MG63 (cell line): Measurements from ENCODE around the gene POT1. TPM values are rescaled to one million over a fixed set of nuclear protein-coding genes. Genes with fewer than 3 reads are reported as not detected.

Experiments used
- DNase-seq: peaks from one replicate; pipeline ENCODE4 v3.0.0-alpha.2; 2020
- H3K27me3 ChIP-seq: fragments of 250-450 bp; sonication (Bioruptor Pico); 2 replicates; pipeline ENCODE4 v1.5.1; 2020; ENCODE audit warnings: mild to moderate bottlenecking, moderate library complexity
- H3K36me3 ChIP-seq: fragments of 250-450 bp; sonication (Bioruptor Pico); 2 replicates; pipeline ENCODE4 v1.5.1; 2020; ENCODE audit warnings: mild to moderate bottlenecking, moderate library complexity
- H3K4me3 ChIP-seq: fragments of 250-450 bp; sonication (Bioruptor Pico); 2 replicates; pipeline ENCODE4 v1.5.1; 2020; ENCODE audit warnings: mild to moderate bottlenecking, moderate library complexity
- H3K9me3 ChIP-seq: fragments of 250-450 bp; sonication (Bioruptor Pico); 2 replicates; pipeline ENCODE4 v1.5.1; 2020; ENCODE audit warnings: mild to moderate bottlenecking, moderate library complexity
- total RNA-seq: library from RNA; depleted of rRNA; stranded (reverse); fragments of >200 nt; shearing (Covaris generic); gene quantifications from 2 replicates; pipeline ENCODE4 v1.2.3, GENCODE V29; 2014; ENCODE audit warnings: low replicate concordance

Gene POT1
- total RNA-seq, 1 experiment from 2014 or later = 10.5 TPM

DNA sequence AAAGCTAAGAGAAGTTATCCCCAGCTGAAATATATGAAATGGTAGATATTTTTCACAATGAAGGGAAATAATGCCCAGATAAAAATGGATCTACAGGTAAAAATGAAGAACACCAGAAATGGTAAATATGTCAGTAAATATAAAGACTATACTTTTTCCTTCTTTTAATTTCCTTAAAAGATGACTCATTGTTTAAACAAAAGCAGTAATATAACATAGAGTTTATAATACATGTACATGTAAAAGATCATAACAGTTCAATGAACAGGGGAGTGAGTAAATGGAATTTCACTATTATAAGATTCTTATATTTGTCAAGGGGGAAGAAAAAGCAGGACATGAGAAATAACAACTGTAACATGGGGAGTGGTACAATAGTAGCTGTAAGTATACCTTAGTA, 7.4 kb downstream of the POT1 start:
- H3K36me3 ChIP-seq = no peaks in the 10 kb centered on the region; the same call in none of the 2 replicates
- no peak overlapping the region for H3K4me3 ChIP-seq
- no peaks in the 10 kb centered on the region for H3K9me3 ChIP-seq
- no peak for DNase-seq
- H3K27me3 ChIP-seq = no peaks in the 10 kb centered on the region

DNA sequence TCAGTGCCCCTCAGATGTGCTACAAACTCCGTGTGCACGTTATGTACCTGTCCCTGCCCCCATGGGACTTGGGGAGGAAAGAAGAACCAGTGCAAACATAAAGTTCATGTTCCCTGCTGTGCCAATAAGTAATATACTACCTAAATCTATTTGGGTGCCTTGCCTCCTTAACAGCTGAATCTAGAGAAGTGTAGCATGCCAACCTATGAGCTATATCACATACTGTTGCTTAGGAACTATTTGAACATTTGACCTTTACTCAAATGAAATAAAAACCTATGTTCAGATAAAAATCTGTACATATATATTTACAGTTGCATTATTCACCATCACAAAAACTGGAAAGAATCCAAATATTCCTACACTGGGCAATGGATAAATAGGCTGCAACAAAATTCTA, 9.8 kb downstream of the POT1 start:
- DNase-seq = no peak
- Histone ChIP-seq H3K4me3 (no peak overlapping the region), H3K9me3 (no peaks in the 10 kb centered on the region), H3K36me3 (no peaks in the 10 kb centered on the region; the same call in 1 of the 2 replicates), H3K27me3 (no peaks in the 10 kb centered on the region)

DNA sequence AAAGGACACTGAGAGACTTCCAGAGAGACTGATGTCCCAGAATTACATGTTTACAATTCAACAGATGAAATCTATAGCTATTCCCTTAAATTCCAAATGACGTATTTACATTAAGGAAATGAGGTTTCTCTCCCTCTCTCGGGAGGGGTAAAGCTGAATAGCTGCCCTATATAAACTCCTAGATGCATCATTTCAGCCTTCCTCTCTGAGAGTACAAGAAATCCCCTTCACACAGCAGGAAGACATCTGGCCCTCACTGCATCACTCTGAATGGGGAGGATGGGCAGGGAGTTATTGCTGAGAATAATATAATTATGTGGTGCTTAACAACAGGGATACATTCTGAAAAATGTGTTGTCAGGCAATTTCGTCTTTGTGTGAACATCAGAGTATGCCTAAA, 11.0 kb downstream of the POT1 start:
- no peak for DNase-seq
- H3K27me3 ChIP-seq = no peaks in the 10 kb centered on the region
- no peaks in the 10 kb centered on the region; the same call in 1 of the 2 replicates for H3K36me3 ChIP-seq

DNA sequence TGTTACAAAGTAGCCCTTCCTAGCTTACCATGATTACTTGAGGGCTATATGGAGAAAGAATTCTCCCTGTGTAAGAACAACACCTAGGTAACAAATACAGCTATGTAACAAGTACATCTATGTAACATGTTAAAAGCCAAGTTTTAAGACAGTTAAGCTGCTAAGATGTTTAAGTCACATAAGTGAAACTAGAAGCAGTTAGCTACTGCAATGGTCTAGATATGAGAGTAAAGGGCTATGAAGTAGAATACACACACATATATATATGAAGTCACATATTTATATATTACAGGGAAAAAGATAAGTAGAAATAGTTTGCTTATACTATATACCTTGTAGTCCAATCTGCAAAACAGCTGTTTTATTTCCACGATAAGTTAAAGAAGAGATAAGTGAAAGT, 14.4 kb downstream of the POT1 start:
- Histone ChIP-seq H3K27me3 (no peaks in the 10 kb centered on the region), H3K4me3 (no peak overlapping the region), H3K36me3 (no peaks in the 10 kb centered on the region; the same call in 1 of the 2 replicates), H3K9me3 (no peaks in the 10 kb centered on the region)
- no peak for DNase-seq

More for the DNA sequence above, 11.0 kb downstream of the POT1 start:
- H3K9me3 ChIP-seq = no peaks in the 10 kb centered on the region
- no peak overlapping the region for H3K4me3 ChIP-seq

DNA sequence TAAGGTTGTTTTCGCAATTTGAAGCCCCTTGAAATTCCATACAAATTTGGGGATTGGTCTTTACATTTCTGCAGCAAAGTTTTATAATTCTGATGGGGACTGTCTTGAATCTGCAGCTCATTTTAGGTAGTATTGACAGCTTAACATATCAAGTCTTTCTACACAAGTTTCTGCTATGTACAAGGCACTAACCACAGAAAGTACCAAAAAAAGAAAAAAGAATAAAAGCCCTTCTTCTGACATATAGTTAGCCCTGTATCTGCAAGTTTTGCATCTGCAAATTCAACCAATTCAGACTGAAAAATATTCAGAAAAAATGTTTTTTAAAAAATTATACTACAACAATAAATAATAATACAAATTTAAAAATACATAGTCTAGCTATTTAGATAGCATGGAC, 15.3 kb downstream of the POT1 start:
- no peak for DNase-seq
- H3K27me3 ChIP-seq = no peaks in the 10 kb centered on the region
- no peaks in the 10 kb centered on the region for H3K9me3 ChIP-seq
- no peak overlapping the region for H3K4me3 ChIP-seq
- H3K36me3 ChIP-seq = no peaks in the 10 kb centered on the region; the same call in 1 of the 2 replicates

DNA sequence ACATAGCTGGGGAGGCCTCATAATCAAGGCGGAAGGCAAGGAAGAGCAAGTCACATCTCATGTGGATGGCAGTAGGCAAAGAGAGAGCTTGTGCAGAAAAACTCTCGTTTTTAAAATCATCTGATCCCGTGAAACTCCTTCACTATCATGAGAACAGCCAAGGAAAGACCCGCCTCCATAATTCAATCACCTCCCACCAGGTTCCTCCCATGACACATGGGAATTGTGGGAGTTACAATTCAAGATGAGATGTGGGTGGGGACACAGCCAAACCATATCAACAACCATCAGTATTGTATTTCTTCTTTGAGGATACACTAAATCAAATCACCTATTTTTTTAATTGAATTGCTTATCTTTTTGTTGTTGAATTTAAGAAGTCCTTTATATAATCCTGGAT, 16.7 kb downstream of the POT1 start:
- no peak for DNase-seq
- no peaks in the 10 kb centered on the region for H3K9me3 ChIP-seq
- H3K27me3 ChIP-seq = no peaks in the 10 kb centered on the region
- H3K4me3 ChIP-seq = no peak overlapping the region
- H3K36me3 ChIP-seq = no peaks in the 10 kb centered on the region

DNA sequence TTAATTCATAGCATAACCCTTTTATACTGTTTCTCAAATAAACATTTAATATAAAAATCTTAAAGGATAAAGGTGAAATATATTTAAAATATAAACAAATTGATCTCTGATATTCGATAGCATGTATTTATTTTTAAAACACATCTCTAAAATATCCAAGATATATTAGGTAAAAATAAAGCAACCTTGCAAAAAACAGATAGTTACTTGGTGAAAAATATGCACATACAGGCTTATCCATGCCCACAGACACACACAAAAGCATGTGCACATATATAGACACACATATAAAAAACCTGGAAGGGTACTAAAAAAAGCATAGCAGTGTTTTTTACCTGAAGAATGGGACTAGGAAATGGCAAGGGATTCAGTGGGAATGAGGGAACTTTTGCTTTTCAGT, 19.8 kb downstream of the POT1 start:
- H3K27me3 ChIP-seq = no peaks in the 10 kb centered on the region
- no peak for DNase-seq
- no peaks in the 10 kb centered on the region for H3K36me3 ChIP-seq
- H3K9me3 ChIP-seq = no peaks in the 10 kb centered on the region
- H3K4me3 ChIP-seq = no peak overlapping the region

DNA sequence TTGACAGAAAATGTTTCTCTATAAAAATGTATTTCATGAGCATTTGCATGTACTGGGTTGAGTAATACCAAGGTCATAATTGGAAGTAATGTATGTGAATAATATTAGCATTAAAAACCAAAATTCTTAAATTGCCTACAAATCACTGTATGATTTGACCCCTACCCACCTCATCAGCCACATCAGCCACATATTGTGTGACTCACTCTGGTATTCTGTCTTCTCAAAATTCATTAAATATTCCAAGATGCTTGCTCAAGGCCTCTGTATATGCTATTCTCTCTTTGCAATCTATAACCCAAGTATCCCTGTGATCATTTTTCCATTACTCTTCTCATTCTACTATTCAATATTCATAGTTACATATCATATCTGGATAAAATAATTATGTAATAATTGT, 21.4 kb downstream of the POT1 start:
- no peaks in the 10 kb centered on the region for H3K27me3 ChIP-seq
- DNase-seq = no peak
- H3K9me3 ChIP-seq = no peaks in the 10 kb centered on the region
- H3K36me3 ChIP-seq = no peaks in the 10 kb centered on the region
- no peak overlapping the region for H3K4me3 ChIP-seq

DNA sequence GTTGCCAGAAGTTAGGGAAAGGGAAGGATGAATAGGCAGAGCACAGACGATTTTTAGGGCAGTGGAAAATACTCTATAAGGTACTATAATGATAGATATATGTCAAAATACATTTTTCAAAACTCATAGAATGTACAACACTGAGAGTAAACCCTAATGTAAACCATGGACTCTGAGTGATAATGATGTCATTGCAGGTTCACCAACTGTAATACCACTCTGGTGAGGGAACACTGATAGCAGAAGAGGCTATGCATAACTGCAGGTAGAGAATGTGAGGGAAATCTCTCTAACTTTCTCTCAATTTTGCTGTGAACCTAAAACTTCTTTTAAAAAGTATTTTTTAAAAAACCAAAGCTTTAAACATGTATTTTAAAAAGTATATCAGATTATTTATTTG, 22.1 kb downstream of the POT1 start:
- Histone ChIP-seq H3K36me3 (no peaks in the 10 kb centered on the region), H3K4me3 (no peak overlapping the region), H3K9me3 (no peaks in the 10 kb centered on the region), H3K27me3 (no peaks in the 10 kb centered on the region)
- DNase-seq = no peak

DNA sequence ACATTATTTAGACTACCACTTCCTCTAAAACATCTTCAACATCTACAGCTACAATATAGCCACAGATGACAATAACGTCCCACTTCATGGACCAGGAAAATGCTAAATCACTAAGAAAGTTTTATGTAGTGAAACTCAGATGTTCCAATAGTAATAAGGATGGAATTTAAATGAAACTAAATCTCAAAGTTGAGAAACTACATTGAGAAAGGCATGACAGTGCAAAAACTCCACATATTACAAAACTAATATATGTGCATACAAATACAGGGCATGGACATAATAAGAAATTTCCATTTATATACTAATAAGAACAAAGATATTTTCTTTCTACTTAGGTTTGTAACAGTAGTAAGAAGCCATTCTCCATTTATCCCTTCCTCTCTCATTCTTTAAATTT, 31.1 kb downstream of the POT1 start:
- H3K36me3 ChIP-seq = no peaks in the 10 kb centered on the region
- DNase-seq = no peak
- no peaks in the 10 kb centered on the region for H3K9me3 ChIP-seq
- H3K4me3 ChIP-seq = no peak overlapping the region
- no peaks in the 10 kb centered on the region for H3K27me3 ChIP-seq

DNA sequence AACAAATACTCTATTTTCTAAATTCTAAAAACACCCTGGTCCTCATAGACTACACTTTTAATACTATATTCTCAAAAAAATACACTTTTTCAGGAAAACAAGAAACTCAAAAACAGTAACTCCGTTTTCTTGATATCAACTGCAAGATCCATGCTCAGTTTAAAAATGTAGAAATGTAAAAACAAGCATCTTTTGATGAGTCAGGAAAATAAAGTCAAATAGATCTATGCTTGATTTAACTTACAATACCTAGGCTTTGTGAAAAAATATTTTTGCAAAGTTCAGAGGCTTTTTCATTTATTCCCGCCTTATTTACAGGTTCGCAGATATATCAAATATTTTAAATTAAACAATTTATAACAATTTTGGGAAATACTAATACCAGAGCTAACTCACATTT, 33.6 kb downstream of the POT1 start:
- no peak for DNase-seq
- peaks cover 6% of the 10 kb centered on the region; the same call in 1 of the 2 replicates for H3K36me3 ChIP-seq

DNA sequence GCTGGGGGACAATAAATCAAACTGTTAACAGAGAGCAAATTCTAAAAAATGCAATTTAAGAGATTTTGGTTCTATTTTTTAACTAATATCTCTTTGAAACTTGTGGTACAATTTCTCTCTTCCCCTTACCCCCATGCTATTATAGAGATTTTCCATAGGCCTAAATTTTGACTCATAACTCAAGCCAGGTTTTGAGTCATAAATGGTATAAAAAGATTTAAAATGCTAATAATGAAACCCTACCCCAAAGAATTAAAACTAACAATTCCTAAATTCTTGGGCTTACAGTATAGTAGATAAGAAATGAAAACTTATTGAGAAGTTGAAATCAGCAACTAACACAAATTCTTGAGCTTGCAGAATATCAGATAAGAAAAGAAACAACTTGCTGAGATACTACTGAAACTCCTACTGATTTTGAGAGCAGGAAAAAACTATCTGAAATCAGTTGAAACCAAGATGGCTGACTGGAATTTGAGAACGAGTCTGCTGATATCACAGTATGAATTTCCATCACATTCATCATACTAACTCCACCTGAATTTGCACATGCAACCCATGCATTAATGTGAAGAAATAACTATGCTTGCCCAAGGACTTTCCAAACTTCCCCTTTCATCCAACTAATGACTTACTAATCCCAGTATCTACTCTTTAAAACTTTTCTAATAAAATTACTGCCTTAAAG, 36.3 kb downstream of the POT1 start:
- DNase-seq = no peak
- peaks cover 6% of the 10 kb centered on the region; the same call in 1 of the 2 replicates for H3K36me3 ChIP-seq
- no peaks in the 10 kb centered on the region for H3K9me3 ChIP-seq
- H3K27me3 ChIP-seq = no peaks in the 10 kb centered on the region
- no peak overlapping the region for H3K4me3 ChIP-seq

More for the DNA sequence above, 33.6 kb downstream of the POT1 start:
- Histone ChIP-seq H3K9me3 (no peaks in the 10 kb centered on the region), H3K4me3 (no peak overlapping the region), H3K27me3 (no peaks in the 10 kb centered on the region)

DNA sequence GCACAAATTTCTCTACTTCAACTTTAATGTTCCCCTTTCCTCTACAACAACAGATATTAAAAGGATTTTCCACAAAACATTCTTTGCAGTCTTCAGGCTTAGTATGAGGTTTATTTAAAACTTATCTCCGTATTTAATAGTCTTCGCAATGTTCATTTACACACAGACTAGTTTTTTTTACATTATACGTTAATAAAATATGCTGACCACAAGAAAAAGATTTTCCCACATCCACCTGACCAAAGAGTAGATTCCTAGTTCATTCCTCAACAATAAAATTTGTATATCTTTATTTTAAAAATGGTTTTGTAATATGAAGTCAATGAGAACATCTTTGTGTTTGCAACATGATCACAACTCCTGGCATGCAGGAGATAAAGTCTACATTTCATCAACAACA, 42.4 kb downstream of the POT1 start:
- no peak overlapping the region for H3K4me3 ChIP-seq
- H3K27me3 ChIP-seq = no peaks in the 10 kb centered on the region
- H3K9me3 ChIP-seq = no peaks in the 10 kb centered on the region
- peaks cover 6% of the 10 kb centered on the region; the same call in 1 of the 2 replicates for H3K36me3 ChIP-seq
- no peak for DNase-seq

DNA sequence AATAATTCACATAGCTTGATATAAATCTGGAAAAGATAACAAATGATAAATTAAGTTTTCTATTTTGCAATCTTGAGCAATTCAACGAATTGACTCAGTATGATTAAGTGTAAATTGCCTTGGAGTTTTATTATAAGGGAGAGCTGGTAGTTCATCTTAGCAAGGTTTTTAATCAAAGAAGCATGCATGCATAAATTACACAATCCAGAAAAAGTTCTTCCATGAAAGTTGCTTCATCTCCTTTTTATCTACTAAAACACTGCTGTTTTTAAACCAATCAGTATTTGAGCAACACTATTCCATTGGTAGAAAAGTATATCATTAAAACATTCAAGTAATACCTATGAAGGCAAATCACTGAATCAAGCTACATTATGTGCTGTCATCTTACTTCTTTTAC, 47.6 kb downstream of the POT1 start:
- Histone ChIP-seq H3K27me3 (no peaks in the 10 kb centered on the region), H3K36me3 (no peaks in the 10 kb centered on the region), H3K9me3 (no peaks in the 10 kb centered on the region), H3K4me3 (no peak overlapping the region)
- no peak for DNase-seq

DNA sequence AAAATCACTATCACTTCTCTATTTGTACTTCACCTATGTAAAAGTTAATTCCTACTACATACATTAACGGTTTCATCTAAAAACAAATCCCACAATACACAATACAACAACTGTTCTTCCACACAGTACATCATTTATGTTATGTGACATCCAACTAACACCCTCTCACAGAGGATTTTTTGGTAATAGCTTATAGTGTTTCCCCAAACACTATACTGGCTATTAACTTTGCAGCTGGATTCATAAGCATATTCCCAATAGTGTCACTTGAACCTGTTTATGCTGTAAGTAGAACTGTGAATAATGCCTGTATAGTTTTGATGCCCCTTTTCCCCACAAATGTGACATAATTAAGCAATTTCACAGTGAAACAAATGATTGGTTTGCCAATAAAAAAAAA, 49.9 kb downstream of the POT1 start:
- no peak overlapping the region for H3K4me3 ChIP-seq
- H3K9me3 ChIP-seq = no peaks in the 10 kb centered on the region
- no peaks in the 10 kb centered on the region for H3K36me3 ChIP-seq
- no peak for DNase-seq
- H3K27me3 ChIP-seq = no peaks in the 10 kb centered on the region

DNA sequence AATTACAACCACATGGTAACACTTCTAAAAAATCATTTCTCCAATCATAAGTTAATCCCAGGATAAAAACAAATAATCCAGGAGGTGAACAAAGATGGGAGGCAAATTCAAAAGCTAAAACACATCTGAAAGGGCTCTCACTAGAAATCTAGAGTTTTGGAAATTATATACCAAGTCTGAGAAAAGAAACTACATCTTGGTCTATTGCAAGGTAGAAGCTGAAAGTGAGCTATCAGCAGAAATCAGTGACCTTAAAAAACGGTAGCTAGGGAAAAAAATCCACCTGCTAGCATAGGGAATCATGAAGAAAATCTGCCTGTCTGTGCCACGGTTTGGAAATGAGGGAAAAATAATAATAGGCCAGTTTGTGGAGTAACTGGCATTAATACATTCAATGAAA, 50.5 kb downstream of the POT1 start:
- Histone ChIP-seq H3K36me3 (no peaks in the 10 kb centered on the region), H3K4me3 (no peak overlapping the region), H3K9me3 (no peaks in the 10 kb centered on the region), H3K27me3 (no peaks in the 10 kb centered on the region)
- no peak for DNase-seq

DNA sequence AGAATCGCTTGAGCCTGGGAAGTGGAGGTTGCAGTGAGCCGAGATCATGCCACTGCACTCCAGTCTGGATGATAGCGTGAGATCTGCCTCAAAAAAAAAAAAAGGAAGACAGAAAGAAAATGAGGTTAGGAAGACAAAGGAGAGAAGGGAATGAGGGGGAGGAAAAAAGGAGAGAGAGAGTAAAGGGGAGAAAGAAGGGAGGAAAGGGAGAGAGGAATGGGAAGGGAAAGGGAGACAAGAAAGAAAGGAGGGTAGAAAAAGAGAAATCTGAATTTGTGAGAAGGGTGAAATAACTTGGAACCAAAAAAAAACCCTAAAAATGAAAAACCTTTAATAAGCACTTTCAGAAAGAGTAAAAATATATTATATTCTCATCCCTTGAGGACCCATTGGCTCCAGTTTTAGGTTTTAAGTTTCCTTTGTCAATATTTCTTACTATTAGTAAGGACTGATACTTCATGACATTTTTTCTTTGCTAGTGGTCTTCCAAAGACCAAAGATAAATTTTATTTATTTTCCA, 54.9 kb downstream of the POT1 start:
- Histone ChIP-seq H3K4me3 (no peak overlapping the region), H3K36me3 (no peaks in the 10 kb centered on the region), H3K27me3 (no peaks in the 10 kb centered on the region), H3K9me3 (no peaks in the 10 kb centered on the region)
- no peak for DNase-seq

DNA sequence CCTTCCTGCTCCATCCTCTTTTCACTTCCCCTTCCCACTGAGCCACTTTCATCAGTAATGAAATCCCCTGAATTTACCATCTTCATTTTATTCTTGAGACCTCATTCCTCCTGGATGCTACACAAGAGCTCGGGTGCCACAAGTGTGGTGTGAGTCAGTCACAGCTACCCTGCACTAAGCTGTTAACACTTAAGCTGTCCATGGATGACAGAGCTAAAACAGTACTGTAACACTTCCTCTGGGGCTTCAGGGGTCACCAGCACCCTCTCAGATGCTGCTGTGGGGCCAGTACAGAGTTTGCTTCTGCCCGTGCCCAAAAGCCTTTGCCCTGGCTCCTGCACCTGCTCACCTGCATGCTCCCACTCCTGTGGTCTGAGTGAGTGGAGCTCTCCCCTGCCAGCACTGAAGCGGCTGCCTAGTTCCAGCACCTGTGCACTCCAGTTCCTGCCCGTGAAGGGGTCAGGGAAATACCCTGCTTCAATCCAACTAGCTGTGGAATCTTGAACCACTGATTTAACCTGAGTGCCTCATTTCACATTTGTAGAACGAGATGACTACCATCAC, 71.9 kb downstream of the POT1 start:
- Histone ChIP-seq H3K9me3 (no peaks in the 10 kb centered on the region), H3K27me3 (no peaks in the 10 kb centered on the region), H3K36me3 (no peaks in the 10 kb centered on the region; the same call in 1 of the 2 replicates), H3K4me3 (no peak overlapping the region)
- DNase-seq = no peak
